DND-41 (cell line): Measurements from ENCODE around the gene CAND1.

Experiments used
- ATAC-seq: fragments of 200-7000 bp; cut with Tn5 transposase; 3 replicates; pipeline ENCODE4 v1.9.1; 2021; ENCODE audit warnings: low read depth; ENCODE audit not compliant: insufficient read depth
- DNase-seq: peaks from one replicate; pipeline ENCODE4 v3.0.0-alpha.2; 2020
- H2AFZ ChIP-seq: 2 replicates; pipeline ENCODE4 v1.6.0; 2012; ENCODE audit warnings: low read depth, low read length
- H3K27ac ChIP-seq: 2 replicates; pipeline ENCODE4 v1.5.1; 2012; ENCODE audit warnings: low read length, inconsistent platforms
- H3K27me3 ChIP-seq: fragments of 200-600 bp; sonication (generic); 2 replicates; pipeline ENCODE4 v1.6.0; 2012; ENCODE audit warnings: low read length, mild to moderate bottlenecking, inconsistent platforms; ENCODE audit not compliant: insufficient read depth, poor library complexity
- H3K36me3 ChIP-seq: 2 replicates; pipeline ENCODE4 v1.5.1; 2012; ENCODE audit warnings: low read length, inconsistent platforms; ENCODE audit not compliant: insufficient read depth
- H3K4me1 ChIP-seq: 2 replicates; pipeline ENCODE4 v1.5.1; 2012; ENCODE audit warnings: mild to moderate bottlenecking, low read length; ENCODE audit not compliant: insufficient read depth
- H3K4me2 ChIP-seq: 2 replicates; pipeline ENCODE4 v1.6.0; 2012; ENCODE audit warnings: mild to moderate bottlenecking, moderate library complexity, low read length, inconsistent platforms; ENCODE audit not compliant: insufficient read depth
- H3K4me3 ChIP-seq, 2 experiments: fragments of 200-600 bp in 1 of 2; shearing (Covaris generic) in 1 of 2; 2 replicates each; pipeline ENCODE4 v1.5.1; 2012 to 2016; ENCODE audit warnings: inconsistent platforms in 2 of 2, low read length in 2 of 2, mild to moderate bottlenecking in 2 of 2, low read depth in 1 of 2, moderate library complexity in 1 of 2
- H3K79me2 ChIP-seq: 2 replicates; pipeline ENCODE4 v1.6.0; 2012; ENCODE audit warnings: low read length, inconsistent platforms; ENCODE audit not compliant: insufficient read depth
- H3K9ac ChIP-seq: 2 replicates; pipeline ENCODE4 v1.6.0; 2012; ENCODE audit warnings: low read depth, mild to moderate bottlenecking, inconsistent platforms, low read length, moderate library complexity
- H3K9me3 ChIP-seq: 2 replicates; pipeline ENCODE4 v1.5.1; 2012; ENCODE audit warnings: low read length, moderate library complexity, mild to moderate bottlenecking, inconsistent platforms; ENCODE audit not compliant: insufficient read depth, severe bottlenecking
- H4K20me1 ChIP-seq: 2 replicates; pipeline ENCODE4 v1.6.0; 2012; ENCODE audit warnings: low read length; ENCODE audit not compliant: insufficient read depth
- CTCF ChIP-seq: IDR thresholded peaks from 2 replicates; pipeline ENCODE4 v1.5.1; 2012; ENCODE audit warnings: borderline replicate concordance, low read length, moderate library complexity, mild to moderate bottlenecking; ENCODE audit not compliant: poor library complexity, severe bottlenecking; ENCODE audit errors: extremely low read depth
- EZH2 ChIP-seq: IDR thresholded peaks from 3 replicates; pipeline ENCODE4 v1.6.1; 2012; ENCODE audit warnings: borderline replicate concordance, low read depth, mild to moderate bottlenecking, moderate library complexity, low read length, inconsistent platforms; ENCODE audit not compliant: severe bottlenecking

The CAND1 gene

GRCh38 chr12:67355428-67356379, 86.5 kb downstream of the CAND1 start:
- H3K27me3 ChIP-seq, result no peaks in the 10 kb centered on the region
- H3K4me2 ChIP-seq, result peak overlapping the region; percentile 3; the same call in 1 of the 2 replicates
- 0 out of 2 replicates have a peak overlapping the region, but pooled peaks have one; percentile 15 for H3K27ac ChIP-seq
- ATAC-seq, result peak; percentile 43; the same call in 1 of the 3 replicates
- H3K9me3 ChIP-seq, result no peaks in the 10 kb centered on the region
- H3K4me3 ChIP-seq, result no peak overlapping the region
- H2AFZ ChIP-seq, result 0 out of 2 replicates have a peak overlapping the region, but pooled peaks have one; percentile 9
- peak; percentile 26 for DNase-seq
- H3K4me1 ChIP-seq, result peaks cover 38% of the 10 kb centered on the region
- TF ChIP-seq CTCF (peak; percentile 71), EZH2 (no peak)
- H3K36me3 ChIP-seq, result no peaks in the 10 kb centered on the region
- H3K79me2 ChIP-seq, result no peaks in the 10 kb centered on the region
- H4K20me1 ChIP-seq, result no peaks in the 10 kb centered on the region
- no peak overlapping the region for H3K9ac ChIP-seq

- no peak overlapping the region for H3K9ac ChIP-seq
- no peaks in the 10 kb centered on the region for H4K20me1 ChIP-seq
- no peak overlapping the region for H2AFZ ChIP-seq
- ATAC-seq (no peak), DNase-seq (no peak)
- no peak overlapping the region for H3K27ac ChIP-seq
- no peaks in the 10 kb centered on the region for H3K36me3 ChIP-seq
- TF ChIP-seq EZH2 (no peak), CTCF (no peak)
- H3K4me1 ChIP-seq, result peaks cover 38% of the 10 kb centered on the region
- H3K9me3 ChIP-seq, result no peaks in the 10 kb centered on the region
- H3K4me3 ChIP-seq, result no peak overlapping the region
- H3K4me2 ChIP-seq, result 0 out of 2 replicates have a peak overlapping the region, but pooled peaks have one; percentile 3
- no peaks in the 10 kb centered on the region for H3K27me3 ChIP-seq
- no peaks in the 10 kb centered on the region for H3K79me2 ChIP-seq
Observed at GRCh38 chr12:67356380-67356774, 87.2 kb downstream of the CAND1 start.

- H4K20me1 ChIP-seq, result no peaks in the 10 kb centered on the region
- 0 out of 2 replicates have a peak overlapping the region, but pooled peaks have one; percentile 8 for H3K27ac ChIP-seq
- DNase-seq (no peak), ATAC-seq (no peak)
- no peak overlapping the region for H3K4me3 ChIP-seq
- H3K4me1 ChIP-seq, result peaks cover 38% of the 10 kb centered on the region
- no peak overlapping the region for H2AFZ ChIP-seq
- no peak for TF ChIP-seq CTCF
- TF ChIP-seq EZH2, result no peak
- no peaks in the 10 kb centered on the region for H3K9me3 ChIP-seq
- no peak overlapping the region for H3K9ac ChIP-seq
- no peak overlapping the region for H3K4me2 ChIP-seq
- H3K79me2 ChIP-seq, result no peaks in the 10 kb centered on the region
- no peaks in the 10 kb centered on the region for H3K36me3 ChIP-seq
- H3K27me3 ChIP-seq, result no peaks in the 10 kb centered on the region
Observed at GRCh38 chr12:67357376-67358125, 88.4 kb downstream of the CAND1 start.
